Measurements from ENCODE around the gene SLCO2A1.

The SLCO2A1 gene

DNA sequence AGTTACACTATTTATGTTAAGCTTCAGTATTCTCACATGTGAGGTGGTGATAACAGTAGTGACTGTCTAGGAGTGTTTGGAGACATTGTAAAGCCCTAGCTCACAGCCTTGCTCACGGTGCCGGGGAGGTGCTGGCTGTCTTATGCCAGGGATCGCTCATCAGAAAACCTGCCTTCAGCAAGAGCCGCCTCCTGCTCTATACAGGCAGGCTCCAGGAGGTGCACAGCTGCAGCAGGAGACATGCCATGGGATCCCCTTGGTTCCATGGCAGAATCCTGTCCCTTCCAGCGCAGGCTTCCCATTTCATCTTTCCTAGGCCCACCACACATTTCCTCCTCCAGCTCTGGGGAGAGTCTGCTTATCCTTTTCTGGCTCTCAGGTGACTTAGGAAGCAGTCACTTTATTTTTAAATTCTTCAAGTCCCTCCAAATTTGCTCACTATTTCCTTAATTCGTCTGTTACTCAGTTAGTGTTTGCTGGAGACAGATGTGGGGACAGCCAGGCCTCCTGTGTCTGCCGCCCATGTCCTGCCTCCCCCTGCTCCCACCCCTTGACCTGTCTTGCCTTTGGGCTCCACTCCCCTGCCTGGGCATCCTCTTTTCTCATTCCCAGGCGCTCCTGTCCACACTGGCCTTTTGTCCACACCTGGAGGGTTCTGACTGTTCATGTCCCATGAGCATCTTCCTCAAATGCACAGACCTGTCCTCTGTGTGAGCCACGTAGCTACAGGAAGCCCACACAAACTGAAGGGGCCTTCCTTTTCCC, 31.7 kb downstream of the SLCO2A1 start:
- DNase-seq = no peak

DNA sequence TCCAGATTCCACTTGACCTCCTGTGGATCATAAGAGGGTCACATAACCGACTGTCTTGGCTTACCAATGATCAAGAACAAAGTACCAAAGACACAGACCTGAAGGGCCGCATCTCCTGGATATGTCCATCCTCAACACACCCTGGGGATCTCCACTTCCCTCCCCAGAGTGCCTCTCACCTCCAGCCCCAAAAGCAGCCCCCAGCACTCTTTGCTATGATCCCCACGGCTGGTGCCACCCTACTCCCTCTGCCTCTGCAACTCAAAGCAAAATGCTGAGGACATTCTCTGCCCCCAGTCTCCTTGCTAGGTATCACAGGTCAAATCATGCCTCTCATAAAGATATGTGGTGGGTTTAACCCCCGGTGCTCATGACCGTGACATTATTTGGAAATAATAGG, 32.7 kb downstream of the SLCO2A1 start:
- no peak for DNase-seq

DNA sequence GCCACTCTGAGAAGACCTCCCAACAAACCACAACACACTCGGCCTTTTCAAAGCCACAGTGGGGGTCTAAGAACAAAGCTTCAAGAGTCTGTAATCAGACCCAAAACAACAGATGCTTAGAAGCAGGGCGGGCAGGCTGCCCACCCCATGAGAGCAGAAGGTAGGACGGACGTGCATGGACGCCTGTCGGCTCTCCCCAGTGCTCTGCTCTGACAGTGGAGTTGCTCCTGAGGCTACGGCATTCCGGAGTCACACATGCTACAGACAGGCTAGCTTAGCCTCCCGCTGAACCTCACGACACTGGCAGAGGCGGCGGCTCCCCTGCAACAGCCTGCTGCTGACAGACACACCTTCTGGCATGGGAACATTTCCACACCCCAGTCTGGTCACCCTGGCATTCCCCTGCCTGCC, 33.5 kb downstream of the SLCO2A1 start:
- DNase-seq = no peak

DNA sequence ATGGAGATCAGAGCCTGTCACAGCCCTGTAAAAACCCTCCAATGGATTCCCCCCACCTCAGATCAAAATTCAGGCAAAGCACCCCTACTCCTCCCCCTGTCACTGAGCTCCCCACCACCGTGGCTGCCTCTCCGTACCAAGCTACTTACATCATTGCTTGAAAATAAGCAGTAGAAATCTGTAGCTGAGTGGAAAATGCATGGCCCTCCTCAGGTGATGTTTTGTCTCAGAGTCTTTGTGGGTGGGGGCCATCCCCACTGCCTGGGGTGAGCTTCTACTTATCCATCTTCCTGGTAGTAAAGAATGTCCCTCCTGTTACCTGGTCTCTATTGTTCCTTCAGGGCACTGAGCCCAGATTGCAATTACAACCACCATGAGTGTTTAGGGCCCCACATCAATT, 34.5 kb downstream of the SLCO2A1 start:
- DNase-seq = no peak

DNA sequence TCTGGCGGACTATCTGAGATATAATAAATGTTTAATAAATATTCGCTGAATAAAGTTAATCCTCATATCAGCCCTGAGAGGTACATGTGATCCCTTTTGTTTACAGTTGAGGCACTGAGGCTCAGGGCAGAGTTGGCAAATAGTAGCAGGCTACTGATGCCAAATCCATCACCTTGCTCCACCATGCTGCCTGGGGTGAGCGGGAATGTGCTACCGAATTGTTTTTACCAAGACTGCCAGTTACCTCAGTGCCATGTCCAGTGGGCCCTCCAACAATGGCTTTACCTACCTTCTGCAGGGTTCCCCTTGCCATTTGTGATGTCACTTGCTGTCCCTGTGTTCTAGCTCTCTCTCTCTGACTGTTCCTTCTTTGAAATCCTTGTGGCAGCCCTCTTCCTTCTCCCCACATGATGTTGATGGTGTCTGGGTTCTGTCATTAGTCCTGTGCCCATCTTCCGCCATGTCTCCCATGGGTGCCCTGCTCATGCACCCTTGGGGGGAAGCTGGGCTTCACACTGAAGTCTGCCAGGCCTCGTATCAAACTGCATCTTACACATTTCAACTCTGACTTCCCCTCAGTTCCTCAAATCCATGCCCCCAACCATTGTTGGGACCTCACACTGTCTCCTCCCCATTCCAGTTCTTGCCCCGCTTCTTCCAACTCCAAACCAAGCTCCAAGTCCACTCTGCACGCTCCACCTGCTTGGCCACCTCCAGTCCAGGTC, 35.4 kb downstream of the SLCO2A1 start:
- DNase-seq = no peak

DNA sequence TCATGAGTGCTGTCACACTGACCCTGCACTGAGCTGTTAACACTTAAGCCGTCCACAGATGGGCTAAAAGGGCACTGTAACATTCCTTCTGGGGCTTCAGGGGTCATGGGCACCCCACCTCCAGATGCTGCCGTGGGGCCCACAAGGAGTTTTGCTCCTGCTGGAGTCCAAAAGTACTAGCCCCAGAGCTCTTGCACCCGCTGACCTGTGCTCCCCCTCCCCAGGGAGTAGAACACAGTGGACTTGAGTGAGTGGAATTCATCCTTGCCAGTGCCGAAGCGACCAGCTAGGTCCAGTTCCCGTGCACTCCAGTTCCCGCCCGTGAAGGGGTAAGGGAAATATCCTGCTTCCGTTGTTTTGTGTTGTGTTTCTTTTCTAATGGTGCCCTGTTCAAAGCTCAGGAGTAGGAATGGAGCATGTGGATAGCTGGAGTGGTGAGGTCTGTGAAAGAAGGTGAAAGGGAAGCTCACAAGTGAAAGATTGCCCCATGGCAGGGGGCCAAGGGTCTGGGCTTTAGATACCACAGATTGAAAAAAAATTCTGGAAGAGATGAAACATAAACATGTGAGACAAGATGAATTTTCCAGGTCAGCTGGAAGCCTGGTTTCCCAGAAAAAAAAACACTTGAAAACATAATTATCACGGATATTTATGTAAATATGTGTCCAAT, 36.6 kb downstream of the SLCO2A1 start:
- no peak for DNase-seq

DNA sequence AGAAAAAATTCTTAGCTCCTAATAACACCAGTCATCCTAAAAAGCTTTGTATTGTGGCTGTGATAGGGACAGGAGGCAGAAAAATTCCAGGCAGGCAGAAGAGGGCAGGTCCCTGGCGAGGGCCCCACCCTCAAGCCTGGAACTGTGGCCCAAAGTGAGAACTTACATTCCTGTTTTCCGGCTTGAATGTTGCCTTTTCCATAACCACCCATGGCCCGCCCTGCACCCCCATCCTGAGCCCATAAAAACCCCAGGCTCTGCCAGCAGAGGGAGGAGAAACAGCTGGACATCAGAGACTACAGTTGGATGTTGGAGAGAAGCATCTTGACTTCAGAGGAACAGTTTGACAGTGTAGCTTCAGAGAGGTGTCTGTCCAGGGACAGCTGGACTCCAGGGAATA, 37.3 kb downstream of the SLCO2A1 start:
- DNase-seq = no peak

DNA sequence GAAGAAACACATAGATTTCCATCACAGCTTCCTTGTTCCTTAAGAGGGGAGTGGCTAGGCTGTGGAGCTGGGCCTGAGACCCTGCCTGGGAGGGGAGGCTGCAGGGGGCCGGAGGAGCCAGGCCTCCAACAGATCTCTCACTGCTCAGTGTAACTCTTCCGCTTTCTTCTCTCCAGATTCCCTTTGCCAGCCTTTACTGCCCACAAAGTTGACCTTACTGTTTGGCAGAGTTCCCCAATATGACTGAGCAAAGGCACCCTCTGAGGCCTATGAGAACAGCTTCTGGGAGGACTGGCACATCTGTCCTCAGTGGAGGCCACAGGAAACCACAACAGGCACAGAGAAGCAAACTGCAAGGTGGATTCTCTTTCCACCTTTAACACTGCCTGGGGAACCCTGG, 38.1 kb downstream of the SLCO2A1 start:
- no peak for DNase-seq

DNA sequence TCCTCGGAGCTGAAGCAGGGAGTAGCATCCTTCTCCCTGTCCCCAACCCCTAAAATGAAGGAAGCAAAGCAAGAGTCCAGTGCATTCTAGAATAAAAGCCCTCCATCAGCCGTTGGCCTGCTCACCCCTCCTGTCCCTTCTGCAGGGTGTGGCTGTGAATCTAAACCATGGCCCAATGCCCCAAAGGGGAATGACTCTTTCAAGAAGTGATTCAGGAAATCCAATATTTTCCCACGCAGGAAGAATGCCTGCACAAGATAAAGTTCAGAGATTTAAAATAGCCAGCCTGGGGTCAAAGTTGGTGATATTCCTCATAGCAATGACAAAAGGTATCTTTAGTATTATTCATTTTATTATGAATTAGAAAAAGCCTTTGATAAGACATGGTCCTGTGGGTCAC, 38.5 kb downstream of the SLCO2A1 start:
- DNase-seq = no peak

DNA sequence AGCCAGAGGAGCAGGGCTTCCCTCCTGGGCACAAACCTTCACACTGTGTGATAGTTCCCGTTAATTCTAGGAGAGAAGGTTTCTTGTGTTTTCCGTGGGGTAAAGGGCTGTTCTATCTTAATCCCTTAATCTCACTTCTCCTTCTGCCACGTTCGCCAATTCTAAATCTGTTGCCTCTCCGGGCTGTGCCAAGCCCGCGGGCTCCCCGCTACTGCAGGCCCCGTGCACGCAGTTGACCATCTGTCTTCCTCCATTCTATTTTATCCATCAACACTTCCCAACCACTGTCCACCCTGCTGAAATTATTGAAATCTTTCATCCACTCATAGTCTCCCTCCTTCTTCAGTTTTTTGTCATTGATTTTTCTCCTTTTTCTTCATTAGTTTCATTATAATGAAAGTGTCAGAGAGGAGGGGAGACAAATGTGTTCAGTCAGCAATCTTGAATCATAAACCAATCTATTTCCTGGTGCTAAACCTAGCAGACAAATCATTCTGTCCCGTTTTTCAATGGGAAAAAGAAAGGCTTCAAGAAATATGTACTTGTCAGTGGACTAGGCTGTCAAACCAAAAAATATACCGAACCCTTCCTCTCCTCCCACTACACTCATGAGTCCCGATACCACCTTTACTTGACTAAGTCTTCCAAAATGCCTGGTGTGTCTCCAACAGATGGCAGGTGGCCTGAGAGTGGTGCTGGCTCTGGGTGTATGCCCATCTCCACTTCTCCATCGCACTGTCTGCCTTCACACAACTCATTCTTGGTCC, 39.6 kb downstream of the SLCO2A1 start:
- no peak for DNase-seq

DNA sequence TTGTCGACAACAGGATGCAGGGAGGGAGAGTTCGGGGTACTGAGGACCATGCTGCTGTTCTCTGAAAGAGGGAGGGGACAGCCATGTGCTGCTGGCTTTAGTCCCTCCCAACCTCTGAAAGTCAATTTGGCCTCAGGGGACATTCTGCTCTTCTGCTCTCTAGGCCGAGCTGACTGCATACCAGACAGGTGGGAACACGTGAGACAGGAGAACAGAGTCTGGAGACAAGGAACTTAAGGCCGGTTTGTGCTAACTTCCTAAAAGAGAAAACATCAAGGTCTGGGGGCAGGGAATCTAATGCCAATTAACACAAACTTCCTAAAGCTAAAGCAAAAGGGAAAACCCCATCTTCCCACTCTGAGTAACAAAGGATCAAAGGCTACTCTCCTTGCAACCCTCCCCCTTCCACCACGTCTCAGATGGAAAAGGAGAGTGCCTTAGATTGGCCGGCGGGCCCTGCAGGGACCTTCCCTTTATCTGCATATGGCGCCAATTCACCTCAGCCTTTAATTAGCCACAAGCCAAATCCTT, 41.0 kb downstream of the SLCO2A1 start:
- no peak for DNase-seq

DNA sequence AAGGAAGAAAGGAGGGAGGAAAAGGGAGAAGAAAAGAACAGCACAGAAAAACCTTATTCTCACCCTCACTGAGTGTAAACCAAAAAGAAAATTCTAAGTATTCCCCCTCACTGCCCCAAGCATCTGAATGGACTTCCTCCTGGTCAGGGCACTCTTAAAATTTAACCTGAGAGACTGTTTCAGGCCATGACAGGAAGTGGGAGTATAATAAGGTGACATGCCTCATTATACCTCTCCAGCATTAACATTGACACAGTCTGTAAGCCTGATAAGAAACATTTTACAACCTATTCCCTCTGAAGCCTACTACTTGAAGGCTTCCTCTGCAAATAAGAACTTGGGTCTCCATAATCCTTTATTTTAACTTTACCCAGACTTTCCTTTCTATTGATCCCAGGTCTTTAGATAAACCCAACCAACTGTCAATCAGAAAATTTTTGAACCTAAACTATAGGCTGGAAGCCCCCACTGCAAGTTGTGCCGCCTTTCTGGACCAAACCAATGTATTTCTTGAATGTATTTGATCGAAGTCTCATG, 41.7 kb downstream of the SLCO2A1 start:
- DNase-seq = no peak

DNA sequence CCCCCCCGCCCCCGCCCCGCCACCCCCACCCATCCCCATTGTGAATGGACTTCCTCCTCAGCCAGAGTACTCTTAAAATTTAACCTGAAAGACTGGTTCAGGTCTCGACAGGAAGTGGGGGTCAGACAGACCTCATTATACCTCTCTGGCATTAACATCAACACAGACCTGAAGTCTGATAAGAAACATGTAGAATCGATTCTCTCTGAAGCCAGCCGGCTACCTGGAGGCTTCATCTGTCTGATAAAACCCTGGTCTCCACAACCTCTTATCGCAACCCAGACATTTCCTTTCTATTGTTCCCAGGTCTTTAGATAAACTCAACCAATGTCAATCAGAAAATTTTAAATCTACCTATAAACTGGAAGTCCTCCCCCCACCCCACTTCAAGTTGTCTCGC, 42.6 kb downstream of the SLCO2A1 start:
- no peak for DNase-seq

DNA sequence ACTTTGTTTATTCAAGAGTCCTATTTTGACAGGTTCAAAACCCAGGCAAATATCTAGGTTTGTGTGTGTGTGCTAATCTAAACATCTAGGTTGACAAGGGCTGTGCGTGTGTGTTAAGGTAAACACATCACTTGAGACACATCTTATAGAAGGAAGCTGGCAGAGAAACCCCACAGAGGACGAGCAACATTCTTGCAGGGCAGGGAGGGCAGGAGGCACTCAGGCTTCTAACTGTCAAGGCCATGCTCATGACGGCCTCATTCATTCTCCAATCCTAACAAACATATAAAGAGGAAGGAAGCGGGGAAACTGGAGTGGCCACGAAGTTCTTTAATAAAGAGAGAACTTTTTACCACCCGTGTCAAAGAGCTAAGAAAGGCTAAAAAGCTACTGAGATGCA, 43.4 kb downstream of the SLCO2A1 start:
- DNase-seq = no peak

DNA sequence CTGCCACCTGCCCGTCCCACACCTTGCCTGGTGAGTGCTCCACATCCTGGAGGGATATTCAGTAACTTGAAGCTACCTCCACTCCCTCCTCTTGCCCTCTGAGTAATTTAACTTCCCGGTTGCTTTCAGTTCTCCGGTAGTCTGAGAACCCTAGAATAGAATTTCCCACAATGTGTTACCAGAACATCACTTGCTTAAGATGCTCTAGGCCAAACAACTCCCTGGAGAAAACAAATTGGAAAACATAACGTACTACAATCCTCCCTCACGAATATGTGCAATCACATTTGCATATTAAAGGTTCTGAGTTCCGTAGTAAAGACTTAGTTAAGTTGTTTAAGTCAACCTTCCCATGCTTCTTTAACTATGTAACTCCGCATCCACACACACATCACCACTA, 44.8 kb downstream of the SLCO2A1 start:
- DNase-seq = no peak

DNA sequence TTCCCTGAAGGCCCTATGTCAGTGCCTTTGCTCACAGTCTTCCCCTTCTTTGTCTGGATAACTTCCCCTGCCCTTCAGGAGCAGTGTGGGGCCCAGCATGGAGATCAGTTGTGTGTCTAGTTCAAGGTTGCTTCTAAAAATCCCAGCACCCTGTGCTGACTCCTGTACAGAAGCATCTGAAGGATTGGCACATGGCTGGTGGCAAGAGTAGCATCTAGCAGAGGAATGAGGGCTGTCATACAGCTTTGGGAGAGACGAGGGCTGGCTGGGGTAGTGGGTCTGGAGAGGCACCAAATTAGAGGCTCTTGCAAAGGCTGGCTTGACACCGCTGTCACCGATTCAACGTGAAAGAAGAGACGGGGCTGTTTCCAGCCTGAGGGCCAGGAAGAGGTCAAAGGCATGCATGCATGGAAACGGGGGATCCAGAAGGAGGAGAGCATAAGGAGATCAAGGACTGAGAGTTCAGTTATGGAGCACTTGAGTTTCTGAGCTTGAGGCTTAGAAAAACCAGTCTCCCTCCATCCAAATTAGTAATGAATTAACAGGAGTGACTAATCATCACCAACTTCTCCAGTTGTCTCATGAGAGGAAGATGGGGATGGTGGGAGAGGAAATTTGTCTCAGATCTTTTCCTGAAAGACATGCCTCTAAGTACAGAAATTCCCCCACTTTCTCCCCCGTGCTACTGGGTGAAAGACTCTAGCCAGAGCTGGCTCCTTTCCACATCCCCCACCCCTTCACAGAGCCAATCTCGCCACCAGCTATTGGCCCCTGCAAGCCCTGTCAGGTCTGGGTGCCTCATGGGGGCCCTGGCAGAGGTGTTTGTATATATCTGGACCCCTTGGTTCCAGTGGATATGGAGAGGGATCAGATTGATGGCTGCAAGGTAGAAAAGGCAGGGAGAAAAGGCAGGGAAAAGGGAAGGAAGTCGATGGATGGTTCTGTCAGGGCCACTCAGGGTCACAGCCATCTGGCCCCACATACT, 45.9 kb downstream of the SLCO2A1 start:
- DNase-seq = no peak

DNA sequence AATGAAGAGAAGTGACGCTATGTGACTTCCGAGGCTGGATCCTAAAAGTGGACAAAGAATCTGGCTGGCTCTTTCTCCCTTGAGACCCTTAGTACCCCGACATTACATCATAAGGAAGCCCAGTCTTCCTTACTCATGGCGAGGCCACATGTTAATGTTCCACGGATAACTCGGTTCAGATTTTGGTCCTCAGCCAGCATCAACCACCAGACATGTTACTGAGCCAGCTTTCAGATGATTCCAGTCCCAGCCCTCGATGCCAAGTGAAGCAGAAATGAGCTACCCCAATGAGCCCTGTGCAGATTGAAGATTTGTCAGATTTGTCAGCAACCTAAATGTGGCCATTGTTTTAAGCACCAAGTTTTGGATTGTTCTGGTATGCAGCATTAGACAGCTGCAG, 46.6 kb downstream of the SLCO2A1 start:
- no peak for DNase-seq

DNA sequence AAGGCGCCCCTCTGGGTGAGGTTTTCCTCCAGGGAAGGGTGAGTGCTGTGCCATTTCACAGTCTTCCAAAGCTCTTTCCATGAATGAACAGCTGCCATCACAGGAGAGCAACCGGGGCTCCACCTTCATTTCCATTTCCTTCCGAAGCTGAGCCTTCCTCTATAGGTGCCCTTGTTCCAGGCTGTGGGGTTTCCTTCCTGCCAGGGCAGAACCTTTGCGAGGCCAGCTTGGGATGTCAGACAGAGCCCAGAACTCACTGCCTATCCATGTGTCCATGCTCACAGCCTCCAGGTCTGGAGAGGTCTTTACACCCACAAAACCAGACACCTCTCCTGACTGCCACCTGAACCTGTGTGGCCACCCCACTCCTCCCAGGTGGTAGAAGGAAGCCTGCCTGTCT, 49.2 kb downstream of the SLCO2A1 start:
- no peak for DNase-seq

DNA sequence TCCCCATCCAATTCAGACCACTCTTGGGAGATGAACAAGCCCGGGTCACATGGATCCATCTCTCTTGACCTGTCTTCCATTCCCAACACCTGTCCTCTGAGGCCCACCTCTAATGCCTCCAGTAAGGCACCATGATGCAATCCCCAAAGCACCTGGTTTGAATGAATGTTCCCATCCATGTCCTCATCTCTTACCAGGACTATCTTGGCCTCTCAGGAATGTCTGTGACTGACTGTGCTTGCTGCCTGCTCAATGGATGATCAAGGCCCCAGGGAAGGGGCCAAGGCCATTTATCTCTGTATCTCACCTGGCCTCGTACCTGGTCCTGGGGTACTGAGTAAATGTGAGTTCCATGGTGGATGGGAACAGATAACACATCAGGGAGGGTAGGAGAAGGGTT, 49.7 kb downstream of the SLCO2A1 start:
- DNase-seq = no peak

DNA sequence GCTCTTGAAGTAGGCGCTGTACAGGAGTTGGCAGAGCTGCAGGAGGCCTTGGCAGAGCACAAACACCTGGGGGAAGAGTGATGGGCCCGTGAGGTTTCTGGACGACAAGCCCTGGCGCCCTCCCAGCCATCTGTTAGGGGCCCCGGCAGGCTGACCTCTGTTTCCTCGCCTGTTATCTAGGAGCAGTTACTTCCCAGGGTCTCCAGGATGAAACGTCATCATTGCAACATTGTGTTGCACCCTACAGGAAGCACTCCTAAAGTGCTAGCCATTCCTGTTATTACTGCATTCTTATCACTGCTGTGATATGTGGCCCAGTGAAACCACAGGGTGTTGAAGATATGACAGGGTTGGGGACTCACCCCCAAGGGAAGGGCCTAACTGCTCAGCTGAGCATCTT, 50.2 kb downstream of the SLCO2A1 start:
- no peak for DNase-seq

DNA sequence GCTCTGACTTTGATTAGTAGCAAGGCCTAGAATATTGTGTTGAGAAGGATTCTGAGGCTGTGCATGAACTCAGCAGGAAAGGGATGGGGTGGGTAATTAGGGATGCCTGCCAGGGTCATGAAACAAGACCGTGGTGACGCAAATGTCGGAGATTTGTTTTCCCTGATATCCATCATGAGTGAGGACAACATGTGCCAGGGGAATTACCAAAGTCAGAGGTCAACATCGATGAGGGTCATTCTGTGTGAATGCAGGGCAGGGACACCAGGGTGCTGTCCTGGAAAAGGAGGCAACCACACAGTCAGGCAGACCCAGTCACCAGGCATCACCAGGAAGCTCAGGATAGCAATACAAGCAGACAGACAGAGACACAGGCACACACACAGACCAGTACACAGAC, 52.2 kb downstream of the SLCO2A1 start:
- no peak for DNase-seq

All from T-helper 9 cell (primary cell).